ENCODE data around the gene TBC1D14.

DNA sequence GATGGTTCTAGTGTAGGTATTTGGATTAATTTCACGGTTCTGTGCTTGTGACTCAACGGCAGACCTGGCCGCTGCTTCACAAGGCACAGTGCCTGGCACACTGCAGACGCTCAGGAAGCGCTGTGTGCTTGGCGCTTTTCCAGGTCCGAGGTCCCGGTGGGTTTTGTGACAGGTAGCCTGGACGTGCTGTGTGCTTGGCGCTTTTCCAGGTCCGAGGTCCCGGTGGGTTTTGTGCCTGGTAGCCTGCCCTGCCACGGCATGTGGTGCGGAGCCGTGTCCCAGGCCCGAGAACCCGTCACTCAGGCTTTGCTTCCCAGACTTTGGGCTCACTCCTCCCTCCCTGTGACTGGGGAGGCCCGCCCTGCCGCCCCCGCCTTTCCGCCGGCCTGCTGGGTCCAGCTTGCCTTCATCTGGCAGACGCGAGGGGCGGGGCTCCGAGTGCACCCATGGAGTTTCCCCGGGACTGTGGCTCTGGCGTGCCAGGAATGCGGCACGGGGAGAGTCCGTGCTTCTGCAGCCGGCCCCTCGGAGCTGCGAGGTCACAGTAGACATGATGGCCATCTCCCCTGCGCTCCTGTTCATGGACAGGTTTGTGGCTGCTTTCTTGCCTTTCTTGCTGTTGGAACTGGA lies 44.2 kb downstream of the TBC1D14 start:
- TF ChIP-seq, protein P1, sequence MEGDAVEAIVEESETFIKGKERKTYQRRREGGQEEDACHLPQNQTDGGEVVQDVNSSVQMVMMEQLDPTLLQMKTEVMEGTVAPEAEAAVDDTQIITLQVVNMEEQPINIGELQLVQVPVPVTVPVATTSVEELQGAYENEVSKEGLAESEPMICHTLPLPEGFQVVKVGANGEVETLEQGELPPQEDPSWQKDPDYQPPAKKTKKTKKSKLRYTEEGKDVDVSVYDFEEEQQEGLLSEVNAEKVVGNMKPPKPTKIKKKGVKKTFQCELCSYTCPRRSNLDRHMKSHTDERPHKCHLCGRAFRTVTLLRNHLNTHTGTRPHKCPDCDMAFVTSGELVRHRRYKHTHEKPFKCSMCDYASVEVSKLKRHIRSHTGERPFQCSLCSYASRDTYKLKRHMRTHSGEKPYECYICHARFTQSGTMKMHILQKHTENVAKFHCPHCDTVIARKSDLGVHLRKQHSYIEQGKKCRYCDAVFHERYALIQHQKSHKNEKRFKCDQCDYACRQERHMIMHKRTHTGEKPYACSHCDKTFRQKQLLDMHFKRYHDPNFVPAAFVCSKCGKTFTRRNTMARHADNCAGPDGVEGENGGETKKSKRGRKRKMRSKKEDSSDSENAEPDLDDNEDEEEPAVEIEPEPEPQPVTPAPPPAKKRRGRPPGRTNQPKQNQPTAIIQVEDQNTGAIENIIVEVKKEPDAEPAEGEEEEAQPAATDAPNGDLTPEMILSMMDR (IDR thresholded peaks at IDR 0.05), result no peak
- TF ChIP-seq ZFX (IDR thresholded peaks at IDR 0.05; ENCODE audit: borderline replicate concordance), result no peak
